HL-60 (cell line): ENCODE measurements around the gene STAM.

Source experiments
- POLR2AphosphoS5 ChIP-seq: IDR thresholded peaks from 2 replicates; pipeline ENCODE4 v1.6.1; 2012; ENCODE audit warnings: low read depth
- REST ChIP-seq: IDR thresholded peaks from 2 replicates; pipeline ENCODE4 v1.6.1; 2012; ENCODE audit warnings: low read depth; ENCODE audit not compliant: insufficient replicate concordance
- SPI1 ChIP-seq: IDR thresholded peaks from 2 replicates; pipeline ENCODE4 v1.6.1; 2012; ENCODE audit warnings: low read depth, mild to moderate bottlenecking, borderline replicate concordance
- TF ChIP-seq, protein P1 (sequence below): IDR thresholded peaks from one replicate; pipeline ENCODE4 v1.5.1; 2011; ENCODE audit warnings: low read length, control low read depth, inconsistent platforms; ENCODE audit not compliant: insufficient read depth

DNA sequence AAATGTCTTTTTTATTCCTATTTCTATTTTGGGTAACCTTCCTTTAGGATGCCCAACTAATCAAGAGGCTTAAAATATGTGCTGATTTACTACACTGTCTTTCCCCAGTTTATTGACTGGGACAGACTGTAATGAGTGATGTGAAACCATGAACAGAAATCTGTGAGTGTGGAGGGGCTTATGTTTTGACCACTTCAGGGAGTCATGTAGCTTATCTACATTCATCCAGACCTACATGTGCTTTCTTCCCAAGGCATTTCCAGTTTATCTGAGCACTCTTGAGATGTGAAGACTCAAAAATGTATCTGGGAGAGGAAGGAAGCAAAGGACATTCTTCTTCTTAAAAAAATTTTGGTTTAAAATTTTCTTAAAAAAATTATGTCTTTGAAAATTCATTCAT is 45.2 kb downstream of the STAM start:
- TF ChIP-seq POLR2AphosphoS5 (no peak), REST (no peak), SPI1 (no peak)
- TF ChIP-seq, protein P1, sequence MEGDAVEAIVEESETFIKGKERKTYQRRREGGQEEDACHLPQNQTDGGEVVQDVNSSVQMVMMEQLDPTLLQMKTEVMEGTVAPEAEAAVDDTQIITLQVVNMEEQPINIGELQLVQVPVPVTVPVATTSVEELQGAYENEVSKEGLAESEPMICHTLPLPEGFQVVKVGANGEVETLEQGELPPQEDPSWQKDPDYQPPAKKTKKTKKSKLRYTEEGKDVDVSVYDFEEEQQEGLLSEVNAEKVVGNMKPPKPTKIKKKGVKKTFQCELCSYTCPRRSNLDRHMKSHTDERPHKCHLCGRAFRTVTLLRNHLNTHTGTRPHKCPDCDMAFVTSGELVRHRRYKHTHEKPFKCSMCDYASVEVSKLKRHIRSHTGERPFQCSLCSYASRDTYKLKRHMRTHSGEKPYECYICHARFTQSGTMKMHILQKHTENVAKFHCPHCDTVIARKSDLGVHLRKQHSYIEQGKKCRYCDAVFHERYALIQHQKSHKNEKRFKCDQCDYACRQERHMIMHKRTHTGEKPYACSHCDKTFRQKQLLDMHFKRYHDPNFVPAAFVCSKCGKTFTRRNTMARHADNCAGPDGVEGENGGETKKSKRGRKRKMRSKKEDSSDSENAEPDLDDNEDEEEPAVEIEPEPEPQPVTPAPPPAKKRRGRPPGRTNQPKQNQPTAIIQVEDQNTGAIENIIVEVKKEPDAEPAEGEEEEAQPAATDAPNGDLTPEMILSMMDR = no peak
